GM23338 (cell line): ENCODE data around the gene DPH5. TPM values are rescaled to one million over a fixed set of nuclear protein-coding genes. Genes with fewer than 3 reads are reported as not detected.

Source experiments
- ATAC-seq: fragments of 200-7000 bp; cut with Tn5 transposase; 3 replicates; pipeline ENCODE4 v1.9.1; 2020
- DNase-seq: peaks from one replicate; pipeline ENCODE4 v3.0.0-alpha.2; 2015; ENCODE audit warnings: low spot score
- H2AFZ ChIP-seq: fragments of 200-600 bp; sonication (generic); 2 replicates; pipeline ENCODE4 v1.8.0; 2016; ENCODE audit warnings: antibody characterized with exemption, mild to moderate bottlenecking, moderate library complexity
- H3F3A ChIP-seq: fragments of 200-600 bp; sonication (generic); replicated peaks from 2 replicates; pipeline ENCODE4 v1.8.0; 2017; ENCODE audit warnings: antibody characterized with exemption, mixed run types, low read depth
- H3K27ac ChIP-seq: fragments of 200-600 bp; sonication (generic); 2 replicates; pipeline ENCODE4 v1.6.1; 2016; ENCODE audit warnings: low read depth
- H3K27me3 ChIP-seq: fragments of 200-600 bp; sonication (generic); 2 replicates; pipeline ENCODE4 v1.8.0; 2016; ENCODE audit warnings: mild to moderate bottlenecking, mixed run types, moderate library complexity; ENCODE audit not compliant: insufficient read depth
- H3K36me3 ChIP-seq: fragments of 200-600 bp; sonication (generic); 2 replicates; pipeline ENCODE4 v1.8.0; 2016; ENCODE audit warnings: mild to moderate bottlenecking; ENCODE audit not compliant: insufficient read depth
- H3K4me1 ChIP-seq: fragments of 200-600 bp; sonication (generic); 2 replicates; pipeline ENCODE4 v1.8.0; 2016; ENCODE audit warnings: mild to moderate bottlenecking, moderate library complexity; ENCODE audit not compliant: insufficient read depth
- H3K4me2 ChIP-seq: fragments of 200-600 bp; sonication (generic); 2 replicates; pipeline ENCODE4 v1.7.1; 2017; ENCODE audit warnings: mixed run types
- H3K4me3 ChIP-seq: fragments of 200-600 bp; sonication (generic); 2 replicates; pipeline ENCODE4 v1.6.1; 2016; ENCODE audit warnings: mixed run types
- H3K79me2 ChIP-seq: fragments of 200-600 bp; sonication (generic); replicated peaks from 2 replicates; pipeline ENCODE4 v1.8.0; 2017; ENCODE audit warnings: mild to moderate bottlenecking; ENCODE audit not compliant: insufficient read depth
- H3K9me2 ChIP-seq: fragments of 200-600 bp; sonication (generic); 2 replicates; pipeline ENCODE4 v1.8.0; 2017; ENCODE audit not compliant: insufficient read depth
- H4K20me1 ChIP-seq: fragments of 200-600 bp; sonication (generic); replicated peaks from 2 replicates; pipeline ENCODE4 v1.8.0; 2017; ENCODE audit warnings: mild to moderate bottlenecking; ENCODE audit not compliant: insufficient read depth
- H3K27ac Mint-ChIP-seq: 2 replicates; pipeline ENCODE4 v1.8.0; 2020; ENCODE audit warnings: inconsistent platforms, mild to moderate bottlenecking, moderate library complexity, mixed read lengths
- H3K27me3 Mint-ChIP-seq: 3 replicates; pipeline ENCODE4 v1.8.0; 2022; ENCODE audit warnings: low read depth, mild to moderate bottlenecking, moderate library complexity, mixed read lengths, inconsistent platforms; ENCODE audit not compliant: insufficient read depth, poor library complexity
- H3K36me3 Mint-ChIP-seq: 3 replicates; pipeline ENCODE4 v1.8.0; 2021; ENCODE audit warnings: low read depth, mild to moderate bottlenecking, inconsistent platforms, moderate library complexity, mixed read lengths
- H3K4me1 Mint-ChIP-seq: 3 replicates; pipeline ENCODE4 v1.8.0; 2020; ENCODE audit warnings: mild to moderate bottlenecking, inconsistent platforms, mixed read lengths
- H3K4me3 Mint-ChIP-seq: 3 replicates; pipeline ENCODE4 v1.8.0; 2021; ENCODE audit warnings: moderate library complexity, mild to moderate bottlenecking, inconsistent platforms, mixed read lengths
- H3K9me3 Mint-ChIP-seq: 3 replicates; pipeline ENCODE4 v1.8.0; 2020; ENCODE audit warnings: moderate library complexity, mild to moderate bottlenecking, inconsistent platforms, mixed read lengths
- CREB1 ChIP-seq: fragments of 250-450 bp; sonication (Bioruptor Pico); IDR thresholded peaks from 2 replicates; pipeline ENCODE4 v1.5.0; 2020; ENCODE audit warnings: low read depth, mild to moderate bottlenecking, moderate library complexity
- EZH2phosphoT487 ChIP-seq: fragments of 200-600 bp; sonication (generic); IDR thresholded peaks from one replicate; pipeline ENCODE4 v1.8.1; 2018; ENCODE audit warnings: antibody characterized with exemption; ENCODE audit not compliant: unreplicated experiment
- JUNB ChIP-seq: IDR thresholded peaks from one replicate; pipeline ENCODE4 v1.6.1; 2016; ENCODE audit warnings: antibody characterized with exemption; ENCODE audit not compliant: unreplicated experiment
- NANOG ChIP-seq: IDR thresholded peaks from 2 replicates; pipeline ENCODE4 v1.6.1; 2016; ENCODE audit warnings: antibody characterized with exemption, borderline replicate concordance
- STAT1 ChIP-seq: IDR thresholded peaks from one replicate; pipeline ENCODE4 v1.6.1; 2016; ENCODE audit warnings: antibody characterized with exemption; ENCODE audit not compliant: unreplicated experiment
- polyA plus RNA-seq: library from polyadenylated mRNA; unstranded; fragments of >200 nt; fragmentation: Nextera tagmentation; extraction: Ambion mirVana; gene quantifications from 2 replicates; pipeline ENCODE4 v1.2.1, GENCODE V29; 2016
- total RNA-seq: library from RNA; depleted of rRNA; stranded (reverse); fragments of >200 nt; shearing (Covaris generic); gene quantifications from 2 replicates; pipeline ENCODE4 v1.2.3, GENCODE V29; 2014
- TF ChIP-seq, protein P1 (sequence below): fragments of 250-450 bp; sonication (Bioruptor Pico); IDR thresholded peaks from 2 replicates; pipeline ENCODE4 v1.5.0; 2020; ENCODE audit warnings: mild to moderate bottlenecking, moderate library complexity
- TF ChIP-seq, protein P2 (sequence below), 2 experiments: fragments of 200-600 bp in 1 of 2; sonication (generic) in 1 of 2; conservative IDR thresholded peaks; 2 replicates each; pipeline versions ENCODE4 v1.5.1 to v1.6.1; 2016 to 2017; ENCODE audit warnings: antibody characterized with exemption in 2 of 2, low read depth in 2 of 2, mild to moderate bottlenecking in 2 of 2, moderate library complexity in 1 of 2
- TF ChIP-seq, protein P3 (sequence below): IDR thresholded peaks from 2 replicates; pipeline ENCODE4 v1.6.1; 2016; ENCODE audit warnings: antibody characterized with exemption

Gene DPH5
- total and polyA plus RNA-seq, 2 experiments from 2014 or later = 50.6 to 53.5 TPM

GRCh38 chr1:100952104-100952745 lies 73.4 kb downstream of the DPH5 start:
- peaks cover 60% of the 10 kb centered on the region for H3K4me1 ChIP-seq
- H3F3A ChIP-seq = no peaks in the 10 kb centered on the region
- H3K36me3 ChIP-seq = no peaks in the 10 kb centered on the region
- no peak overlapping the region for H3K4me3 ChIP-seq
- peaks cover 19% of the 10 kb centered on the region for H3K79me2 ChIP-seq
- H3K27ac ChIP-seq = no peak overlapping the region; the same call in 1 of the 2 replicates
- ATAC-seq (no peak), DNase-seq (no peak)
- H3K9me3 Mint-ChIP-seq = peaks cover 21% of the 10 kb centered on the region; the same call in 2 of the 3 replicates
- H3K4me3 Mint-ChIP-seq = no peak overlapping the region
- H3K4me2 ChIP-seq = no peak overlapping the region
- H3K9me2 ChIP-seq = no peaks in the 10 kb centered on the region
- peaks cover 45% of the 10 kb centered on the region for H3K36me3 Mint-ChIP-seq
- peaks cover 57% of the 10 kb centered on the region for H3K4me1 Mint-ChIP-seq
- H3K27ac Mint-ChIP-seq = no peak overlapping the region; the same call in 1 of the 2 replicates
- no peak overlapping the region for H2AFZ ChIP-seq
- H3K27me3 Mint-ChIP-seq = peaks cover 3% of the 10 kb centered on the region
- H3K27me3 ChIP-seq = no peaks in the 10 kb centered on the region
- TF ChIP-seq EZH2phosphoT487 (no peak), NANOG (no peak), JUNB (no peak), CREB1 (CRISPR knock-in tag) (no peak), STAT1 (no peak)
- TF ChIP-seq, protein P1, sequence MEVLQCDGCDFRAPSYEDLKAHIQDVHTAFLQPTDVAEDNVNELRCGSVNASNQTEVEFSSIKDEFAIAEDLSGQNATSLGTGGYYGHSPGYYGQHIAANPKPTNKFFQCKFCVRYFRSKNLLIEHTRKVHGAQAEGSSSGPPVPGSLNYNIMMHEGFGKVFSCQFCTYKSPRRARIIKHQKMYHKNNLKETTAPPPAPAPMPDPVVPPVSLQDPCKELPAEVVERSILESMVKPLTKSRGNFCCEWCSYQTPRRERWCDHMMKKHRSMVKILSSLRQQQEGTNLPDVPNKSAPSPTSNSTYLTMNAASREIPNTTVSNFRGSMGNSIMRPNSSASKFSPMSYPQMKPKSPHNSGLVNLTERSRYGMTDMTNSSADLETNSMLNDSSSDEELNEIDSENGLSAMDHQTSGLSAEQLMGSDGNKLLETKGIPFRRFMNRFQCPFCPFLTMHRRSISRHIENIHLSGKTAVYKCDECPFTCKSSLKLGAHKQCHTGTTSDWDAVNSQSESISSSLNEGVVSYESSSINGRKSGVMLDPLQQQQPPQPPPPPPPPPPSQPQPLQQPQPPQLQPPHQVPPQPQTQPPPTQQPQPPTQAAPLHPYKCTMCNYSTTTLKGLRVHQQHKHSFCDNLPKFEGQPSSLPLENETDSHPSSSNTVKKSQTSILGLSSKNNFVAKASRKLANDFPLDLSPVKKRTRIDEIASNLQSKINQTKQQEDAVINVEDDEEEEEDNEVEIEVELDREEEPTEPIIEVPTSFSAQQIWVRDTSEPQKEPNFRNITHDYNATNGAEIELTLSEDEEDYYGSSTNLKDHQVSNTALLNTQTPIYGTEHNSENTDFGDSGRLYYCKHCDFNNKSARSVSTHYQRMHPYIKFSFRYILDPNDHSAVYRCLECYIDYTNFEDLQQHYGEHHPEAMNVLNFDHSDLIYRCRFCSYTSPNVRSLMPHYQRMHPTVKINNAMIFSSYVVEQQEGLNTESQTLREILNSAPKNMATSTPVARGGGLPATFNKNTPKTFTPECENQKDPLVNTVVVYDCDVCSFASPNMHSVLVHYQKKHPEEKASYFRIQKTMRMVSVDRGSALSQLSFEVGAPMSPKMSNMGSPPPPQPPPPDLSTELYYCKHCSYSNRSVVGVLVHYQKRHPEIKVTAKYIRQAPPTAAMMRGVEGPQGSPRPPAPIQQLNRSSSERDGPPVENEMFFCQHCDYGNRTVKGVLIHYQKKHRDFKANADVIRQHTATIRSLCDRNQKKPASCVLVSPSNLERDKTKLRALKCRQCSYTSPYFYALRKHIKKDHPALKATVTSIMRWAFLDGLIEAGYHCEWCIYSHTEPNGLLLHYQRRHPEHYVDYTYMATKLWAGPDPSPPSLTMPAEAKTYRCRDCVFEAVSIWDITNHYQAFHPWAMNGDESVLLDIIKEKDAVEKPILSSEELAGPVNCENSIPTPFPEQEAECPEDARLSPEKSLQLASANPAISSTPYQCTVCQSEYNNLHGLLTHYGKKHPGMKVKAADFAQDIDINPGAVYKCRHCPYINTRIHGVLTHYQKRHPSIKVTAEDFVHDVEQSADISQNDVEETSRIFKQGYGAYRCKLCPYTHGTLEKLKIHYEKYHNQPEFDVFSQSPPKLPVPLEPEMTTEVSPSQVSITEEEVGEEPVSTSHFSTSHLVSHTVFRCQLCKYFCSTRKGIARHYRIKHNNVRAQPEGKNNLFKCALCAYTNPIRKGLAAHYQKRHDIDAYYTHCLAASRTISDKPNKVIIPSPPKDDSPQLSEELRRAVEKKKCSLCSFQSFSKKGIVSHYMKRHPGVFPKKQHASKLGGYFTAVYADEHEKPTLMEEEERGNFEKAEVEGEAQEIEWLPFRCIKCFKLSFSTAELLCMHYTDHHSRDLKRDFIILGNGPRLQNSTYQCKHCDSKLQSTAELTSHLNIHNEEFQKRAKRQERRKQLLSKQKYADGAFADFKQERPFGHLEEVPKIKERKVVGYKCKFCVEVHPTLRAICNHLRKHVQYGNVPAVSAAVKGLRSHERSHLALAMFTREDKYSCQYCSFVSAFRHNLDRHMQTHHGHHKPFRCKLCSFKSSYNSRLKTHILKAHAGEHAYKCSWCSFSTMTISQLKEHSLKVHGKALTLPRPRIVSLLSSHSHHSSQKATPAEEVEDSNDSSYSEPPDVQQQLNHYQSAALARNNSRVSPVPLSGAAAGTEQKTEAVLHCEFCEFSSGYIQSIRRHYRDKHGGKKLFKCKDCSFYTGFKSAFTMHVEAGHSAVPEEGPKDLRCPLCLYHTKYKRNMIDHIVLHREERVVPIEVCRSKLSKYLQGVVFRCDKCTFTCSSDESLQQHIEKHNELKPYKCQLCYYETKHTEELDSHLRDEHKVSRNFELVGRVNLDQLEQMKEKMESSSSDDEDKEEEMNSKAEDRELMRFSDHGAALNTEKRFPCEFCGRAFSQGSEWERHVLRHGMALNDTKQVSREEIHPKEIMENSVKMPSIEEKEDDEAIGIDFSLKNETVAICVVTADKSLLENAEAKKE = no peak
- TF ChIP-seq, protein P2, sequence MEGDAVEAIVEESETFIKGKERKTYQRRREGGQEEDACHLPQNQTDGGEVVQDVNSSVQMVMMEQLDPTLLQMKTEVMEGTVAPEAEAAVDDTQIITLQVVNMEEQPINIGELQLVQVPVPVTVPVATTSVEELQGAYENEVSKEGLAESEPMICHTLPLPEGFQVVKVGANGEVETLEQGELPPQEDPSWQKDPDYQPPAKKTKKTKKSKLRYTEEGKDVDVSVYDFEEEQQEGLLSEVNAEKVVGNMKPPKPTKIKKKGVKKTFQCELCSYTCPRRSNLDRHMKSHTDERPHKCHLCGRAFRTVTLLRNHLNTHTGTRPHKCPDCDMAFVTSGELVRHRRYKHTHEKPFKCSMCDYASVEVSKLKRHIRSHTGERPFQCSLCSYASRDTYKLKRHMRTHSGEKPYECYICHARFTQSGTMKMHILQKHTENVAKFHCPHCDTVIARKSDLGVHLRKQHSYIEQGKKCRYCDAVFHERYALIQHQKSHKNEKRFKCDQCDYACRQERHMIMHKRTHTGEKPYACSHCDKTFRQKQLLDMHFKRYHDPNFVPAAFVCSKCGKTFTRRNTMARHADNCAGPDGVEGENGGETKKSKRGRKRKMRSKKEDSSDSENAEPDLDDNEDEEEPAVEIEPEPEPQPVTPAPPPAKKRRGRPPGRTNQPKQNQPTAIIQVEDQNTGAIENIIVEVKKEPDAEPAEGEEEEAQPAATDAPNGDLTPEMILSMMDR (conservative IDR thresholded peaks at IDR 0.05; ENCODE audit: low read depth in 2 of 2) = no peak
- TF ChIP-seq, protein P3, sequence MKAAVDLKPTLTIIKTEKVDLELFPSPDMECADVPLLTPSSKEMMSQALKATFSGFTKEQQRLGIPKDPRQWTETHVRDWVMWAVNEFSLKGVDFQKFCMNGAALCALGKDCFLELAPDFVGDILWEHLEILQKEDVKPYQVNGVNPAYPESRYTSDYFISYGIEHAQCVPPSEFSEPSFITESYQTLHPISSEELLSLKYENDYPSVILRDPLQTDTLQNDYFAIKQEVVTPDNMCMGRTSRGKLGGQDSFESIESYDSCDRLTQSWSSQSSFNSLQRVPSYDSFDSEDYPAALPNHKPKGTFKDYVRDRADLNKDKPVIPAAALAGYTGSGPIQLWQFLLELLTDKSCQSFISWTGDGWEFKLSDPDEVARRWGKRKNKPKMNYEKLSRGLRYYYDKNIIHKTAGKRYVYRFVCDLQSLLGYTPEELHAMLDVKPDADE = no peak
- H4K20me1 ChIP-seq = no peaks in the 10 kb centered on the region
